RWPE1 (cell line): Measurements from ENCODE around the gene CCDC32.
"Not testable (repeated sequence)": the region's sequence is repeated elsewhere in the genome, so short reads cannot be mapped to it uniquely, and the experiment has no call there.

Experiments
- CTCF ChIA-PET: fragments of 350-600 bp; sonication (Branson Sonifier 250); formaldehyde crosslinking; extraction: SDS; loops from one replicate; lab custom pipeline; 2021; lab: Yijun Ruan, JAX
- POLR2A ChIA-PET: fragments of 400-600 bp; formaldehyde crosslinking; extraction: SDS; loops from one replicate; lab custom pipeline; 2020; ENCODE audit warnings: antibody characterized with exemption; ENCODE audit not compliant: low non-redundant PET; lab: Yijun Ruan, JAX
- DNase-seq: peaks from one replicate; pipeline ENCODE4 v3.0.0; 2012; ENCODE audit warnings: low spot score
- H3K27ac ChIP-seq: fragments of 450-650 bp; 2 replicates; pipeline ENCODE4 v1.5.1; 2017
- TF ChIP-seq, protein P1 (sequence below): fragments of 450-650 bp; conservative IDR thresholded peaks from 2 replicates; pipeline ENCODE4 v1.5.1; 2017; ENCODE audit warnings: low read depth, mild to moderate bottlenecking

CCDC32 gene

DNA sequence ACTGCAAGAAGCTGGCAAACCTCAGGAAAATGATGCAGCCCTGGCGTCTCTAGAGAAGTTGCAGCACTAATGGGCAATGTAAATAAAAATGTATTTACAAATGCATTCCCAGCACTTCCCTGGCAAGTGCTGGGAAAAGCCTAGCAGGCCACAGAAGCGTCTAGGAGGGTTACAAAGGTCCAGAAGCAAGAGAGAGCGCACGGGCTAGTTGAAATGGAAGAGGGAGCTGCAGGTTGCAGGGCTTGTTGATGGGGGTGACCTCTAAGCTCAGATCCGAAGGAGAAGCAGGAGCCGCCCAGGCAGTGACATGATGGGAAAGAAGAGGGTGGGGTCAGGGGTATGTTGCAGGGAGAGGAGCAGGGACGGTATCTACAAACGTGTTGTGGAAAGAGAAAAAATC, 26.5 kb upstream of the CCDC32 start:
- POLR2A ChIA-PET, result no interaction called here
- H3K27ac ChIP-seq, result no peak overlapping the region
- TF ChIP-seq, protein P1, sequence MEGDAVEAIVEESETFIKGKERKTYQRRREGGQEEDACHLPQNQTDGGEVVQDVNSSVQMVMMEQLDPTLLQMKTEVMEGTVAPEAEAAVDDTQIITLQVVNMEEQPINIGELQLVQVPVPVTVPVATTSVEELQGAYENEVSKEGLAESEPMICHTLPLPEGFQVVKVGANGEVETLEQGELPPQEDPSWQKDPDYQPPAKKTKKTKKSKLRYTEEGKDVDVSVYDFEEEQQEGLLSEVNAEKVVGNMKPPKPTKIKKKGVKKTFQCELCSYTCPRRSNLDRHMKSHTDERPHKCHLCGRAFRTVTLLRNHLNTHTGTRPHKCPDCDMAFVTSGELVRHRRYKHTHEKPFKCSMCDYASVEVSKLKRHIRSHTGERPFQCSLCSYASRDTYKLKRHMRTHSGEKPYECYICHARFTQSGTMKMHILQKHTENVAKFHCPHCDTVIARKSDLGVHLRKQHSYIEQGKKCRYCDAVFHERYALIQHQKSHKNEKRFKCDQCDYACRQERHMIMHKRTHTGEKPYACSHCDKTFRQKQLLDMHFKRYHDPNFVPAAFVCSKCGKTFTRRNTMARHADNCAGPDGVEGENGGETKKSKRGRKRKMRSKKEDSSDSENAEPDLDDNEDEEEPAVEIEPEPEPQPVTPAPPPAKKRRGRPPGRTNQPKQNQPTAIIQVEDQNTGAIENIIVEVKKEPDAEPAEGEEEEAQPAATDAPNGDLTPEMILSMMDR, result no peak
- DNase-seq, result no peak
- CTCF ChIA-PET, result interaction anchor here (0.6 to 0.7 kb wide), 2 partner anchors 72 to 141 kb away, joined by 3 read pairs; no protein-coding TSS in a partner anchor

DNA sequence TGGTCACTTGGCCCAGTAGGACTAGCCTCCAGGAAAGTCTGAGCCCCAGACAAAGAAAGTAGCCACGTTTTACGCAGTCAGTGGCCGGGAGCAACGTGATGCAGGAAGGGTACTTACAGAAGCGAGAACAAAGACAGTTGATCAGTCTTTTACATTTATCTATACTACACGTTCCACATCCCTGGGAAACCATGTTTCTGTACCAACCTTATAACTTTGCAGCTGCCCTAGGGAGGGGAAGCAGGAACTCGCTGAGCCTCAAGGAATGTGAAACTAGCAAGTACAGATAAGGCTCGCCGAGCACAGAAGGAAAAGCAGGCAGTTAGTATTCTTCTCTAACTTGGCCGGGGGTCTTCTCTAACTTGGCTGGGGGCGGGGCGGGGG, 25.8 kb upstream of the CCDC32 start:
- DNase-seq, result no peak
- ChIA-PET POLR2A (no interaction called here), CTCF (interaction anchor here (1.9 to 2.1 kb wide), 2 partner anchors 10 to 21 kb away, joined by 7 to 15 read pairs; partner anchors contain the start of gene RPUSD2)
- no peak overlapping the region for H3K27ac ChIP-seq
- TF ChIP-seq, protein P1, result no peak

DNA sequence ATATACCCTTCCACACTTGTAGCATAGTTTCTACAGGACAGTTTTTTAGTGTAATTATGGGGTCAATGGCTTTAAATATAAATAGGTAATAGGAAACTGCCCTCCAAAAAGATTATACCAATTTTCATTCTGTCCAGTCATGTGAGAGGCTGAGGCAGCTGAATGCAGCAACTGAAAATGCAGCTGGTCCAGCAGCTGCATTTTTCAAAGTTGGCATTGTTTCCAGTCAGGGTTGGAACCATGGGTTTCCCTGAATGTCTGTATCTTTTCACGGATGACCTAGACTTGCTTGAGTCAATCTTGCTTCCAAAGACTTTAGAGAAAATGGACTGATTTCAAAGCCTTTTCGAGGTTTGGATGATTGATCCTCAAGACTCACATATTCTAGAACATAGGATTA, 19.3 kb upstream of the CCDC32 start:
- CTCF ChIA-PET, result interaction anchor here (0.8 kb wide), 1 partner anchor 46 kb away, joined by 4 read pairs; no protein-coding TSS in a partner anchor
- no peak overlapping the region for H3K27ac ChIP-seq
- TF ChIP-seq, protein P1, result no peak
- DNase-seq, result no peak
- POLR2A ChIA-PET, result no interaction called here

DNA sequence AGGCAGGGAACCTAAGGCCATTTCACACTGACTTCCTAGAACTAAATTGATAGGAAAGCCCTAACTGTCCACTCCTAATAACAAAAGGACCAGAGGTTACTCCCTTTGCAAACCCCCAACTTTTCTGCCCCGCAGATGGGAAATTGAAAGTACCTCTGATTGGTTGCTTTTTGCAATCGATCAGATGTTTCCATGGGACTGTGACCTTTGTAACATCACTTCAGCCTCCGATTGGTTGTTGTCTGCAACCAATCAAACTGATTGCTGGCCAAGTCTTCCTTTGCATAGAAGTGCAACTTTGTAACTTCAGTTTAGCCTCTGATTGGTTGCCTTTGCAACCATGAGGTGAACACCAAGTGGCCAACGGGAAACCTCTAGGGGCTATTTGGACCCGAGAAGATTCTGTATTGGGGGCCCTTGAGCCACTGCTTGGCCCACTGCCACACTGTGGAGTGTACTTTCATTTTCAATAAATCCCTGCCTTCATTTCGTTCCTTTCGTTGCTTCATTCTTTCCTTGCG, 17.9 kb upstream of the CCDC32 start:
- H3K27ac ChIP-seq, result no peak overlapping the region
- DNase-seq, result no peak
- POLR2A ChIA-PET, result no interaction called here
- CTCF ChIA-PET, result no interaction called here
- TF ChIP-seq, protein P1, result no peak

DNA sequence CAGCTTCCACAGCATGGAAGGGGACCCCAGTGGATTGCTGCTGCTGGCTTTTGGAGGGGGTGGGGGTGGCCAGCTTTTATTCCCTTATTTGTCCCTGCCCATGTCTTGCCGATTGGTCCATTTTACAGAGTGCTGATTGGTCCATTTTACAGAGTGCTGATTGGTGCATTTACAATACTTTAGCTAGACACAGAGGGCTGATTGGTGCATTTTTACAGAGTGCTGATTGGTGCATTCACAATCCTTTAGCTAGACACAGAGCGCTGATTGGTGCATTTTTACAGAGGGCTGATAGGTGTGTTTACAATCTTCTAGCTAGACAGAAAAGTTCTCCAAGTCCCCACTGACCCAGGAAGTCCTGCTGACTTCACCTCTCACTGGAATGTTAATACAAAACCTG, 17.0 kb upstream of the CCDC32 start:
- DNase-seq, CTCF ChIA-PET, H3K27ac ChIP-seq, POLR2A ChIA-PET: not testable (repeated sequence)

DNA sequence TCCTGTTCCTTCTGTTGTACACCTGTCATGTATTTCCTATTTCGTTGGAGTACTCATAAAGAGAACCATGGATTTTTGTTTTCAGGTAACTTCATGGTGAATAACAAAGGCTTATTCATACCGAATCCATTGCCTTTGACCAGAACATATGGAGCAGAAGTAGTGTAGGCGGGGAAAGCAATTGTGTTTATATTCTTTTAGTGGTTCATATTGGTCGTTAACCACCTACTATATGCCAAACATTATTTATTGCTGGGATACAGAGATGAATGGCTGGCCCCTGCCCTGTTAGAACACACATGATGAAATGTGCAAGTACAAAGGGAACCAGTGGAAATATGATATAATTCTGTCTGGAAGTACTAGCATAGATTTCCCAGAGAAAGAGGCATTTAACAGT, 14.1 kb upstream of the CCDC32 start:
- TF ChIP-seq, protein P1, result no peak
- ChIA-PET POLR2A (interaction anchor here (1.0 kb wide), 1 partner anchor 10 kb away, joined by 4 read pairs; the partner anchor contains the start of gene RPUSD2), CTCF (no interaction called here)
- H3K27ac ChIP-seq, result no peak overlapping the region
- no peak for DNase-seq

DNA sequence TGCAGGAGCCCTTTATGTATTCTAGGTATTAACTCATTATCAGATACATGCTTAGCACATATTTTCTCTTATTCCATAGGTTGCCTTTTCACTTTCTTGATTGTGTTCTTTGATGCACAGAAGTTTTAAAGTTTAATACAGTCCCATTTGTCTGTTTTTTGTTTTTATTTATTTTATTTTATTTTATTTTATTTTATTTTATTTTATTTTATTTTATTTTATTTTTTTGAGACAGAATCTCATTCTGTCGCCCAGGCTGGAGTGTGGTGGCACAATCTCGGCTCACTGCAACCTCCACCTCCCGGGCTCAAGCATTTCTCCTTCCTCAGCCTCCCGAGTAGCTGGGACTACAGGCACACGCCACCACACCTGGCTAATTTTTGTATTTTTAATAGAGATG, 12.1 kb upstream of the CCDC32 start:
- DNase-seq, POLR2A ChIA-PET, H3K27ac ChIP-seq: not testable (repeated sequence)
- CTCF ChIA-PET, result interaction anchor here (0.6 kb wide), 1 partner anchor 166 kb away, joined by 3 read pairs; no protein-coding TSS in a partner anchor
